K562 (cell line): ENCODE data around the gene CD34. TPM values are rescaled to one million over a fixed set of nuclear protein-coding genes. Genes with fewer than 3 reads are reported as not detected.

ENCODE experiments used
- ATAC-seq: fragments of 200-7000 bp; cut with Tn5 transposase; 3 replicates; pipeline ENCODE4 v1.9.1; 2020; ENCODE audit warnings: moderate library complexity
- BruUV-seq: library from RNA; stranded (reverse); fragments of 400-500 nt; replicated peaks from 2 replicates; lab custom pipeline; 2021; lab: Mats Ljungman, UMichigan
- CTCF ChIA-PET: fragments of 300-600 bp; formaldehyde crosslinking; extraction: SDS; loops from one replicate; lab custom pipeline; 2021; ENCODE audit warnings: low intra/inter-chr PET ratio; lab: Yijun Ruan, JAX
- POLR2A ChIA-PET: fragments of 300-600, 350-650 bp; sonication (Branson Sonifier 250); formaldehyde crosslinking; extraction: SDS; loops from one replicate; lab custom pipeline; 2021; ENCODE audit warnings: antibody characterized with exemption, inconsistent platforms; lab: Yijun Ruan, JAX
- DNase-seq, 4 experiments: peaks; one replicate each; pipeline versions ENCODE4 v3.0.0 to v3.0.0-alpha.2; 2011 to 2018; ENCODE audit warnings: low spot score in 3 of 4, mixed read lengths in 3 of 4; ENCODE audit errors: extremely low read depth in 1 of 4
- FAIRE-seq: peaks from 2 replicates; lab custom pipeline; 2011; peaks lifted over from hg19 to GRCh38; lab: Jason Lieb, UNC
- H2AFZ ChIP-seq: 2 replicates; pipeline ENCODE4 v1.6.0; 2011; ENCODE audit warnings: low read depth, low read length, control low read depth, inconsistent platforms
- H3K27ac ChIP-seq: fragments of 200-600 bp; 3 replicates; pipeline ENCODE4 v1.8.0; 2011; ENCODE audit warnings: low read depth, mild to moderate bottlenecking, control low read depth, inconsistent platforms, low read length, moderate library complexity, mixed read lengths; ENCODE audit errors: extremely low read depth
- H3K27me3 ChIP-seq, 2 experiments: fragments of 300-600 bp in 1 of 2; 2 replicates in 1 of 2; 3 replicates in 1 of 2; pipeline versions ENCODE4 v1.6.0 to v1.8.0; 2011; ENCODE audit warnings: inconsistent platforms in 2 of 2, low read length in 2 of 2, mild to moderate bottlenecking in 1 of 2, mixed read lengths in 1 of 2, moderate library complexity in 1 of 2; ENCODE audit not compliant: control insufficient read depth in 2 of 2, insufficient read depth in 2 of 2
- H3K36me3 ChIP-seq: fragments of 300-600 bp; 3 replicates; pipeline ENCODE4 v1.8.0; 2011; ENCODE audit warnings: mild to moderate bottlenecking, low read length, inconsistent platforms; ENCODE audit not compliant: control insufficient read depth, insufficient read depth
- H3K4me1 ChIP-seq, 2 experiments: fragments of 200-600 bp in 1 of 2; replicated peaks in 1 of 2; 2 replicates in 1 of 2; 3 replicates in 1 of 2; pipeline versions ENCODE4 v1.5.1 to v1.8.0; 2011; ENCODE audit warnings: inconsistent platforms in 2 of 2, low read length in 2 of 2, mild to moderate bottlenecking in 1 of 2, mixed read lengths in 1 of 2, moderate library complexity in 1 of 2; ENCODE audit not compliant: control insufficient read depth in 2 of 2, insufficient read depth in 2 of 2
- H3K4me2 ChIP-seq: 2 replicates; pipeline ENCODE4 v1.6.1; 2011; ENCODE audit warnings: low read length, control low read depth, inconsistent platforms, mixed read lengths; ENCODE audit not compliant: insufficient read depth
- H3K4me3 ChIP-seq: fragments of 200-600 bp; sonication (generic), shearing (Covaris generic); 2 replicates; pipeline ENCODE4 v1.5.1; 2016; ENCODE audit warnings: control low read depth, inconsistent platforms
- H3K79me2 ChIP-seq: fragments of 200-600 bp; 3 replicates; pipeline ENCODE4 v1.8.0; 2011; ENCODE audit warnings: low read length, inconsistent platforms; ENCODE audit not compliant: control insufficient read depth, insufficient read depth
- H3K9ac ChIP-seq, 2 experiments: 2 replicates each; pipeline versions ENCODE4 v1.6.0 to v1.6.1; 2011; ENCODE audit warnings: low read depth in 2 of 2, low read length in 2 of 2, control low read depth in 1 of 2, inconsistent platforms in 1 of 2, mild to moderate bottlenecking in 1 of 2, mixed read lengths in 1 of 2; ENCODE audit not compliant: insufficient read depth in 1 of 2
- H3K9me1 ChIP-seq: one replicate; pipeline ENCODE4 v1.6.0; 2011; ENCODE audit warnings: inconsistent platforms, mild to moderate bottlenecking, low read length, moderate library complexity; ENCODE audit not compliant: control insufficient read depth, insufficient read depth
- H3K9me3 ChIP-seq: replicated peaks from 2 replicates; pipeline ENCODE4 v1.5.1; 2011; ENCODE audit warnings: low read depth, low read length, inconsistent platforms; ENCODE audit not compliant: control insufficient read depth, insufficient read depth
- H4K20me1 ChIP-seq: replicated peaks from 2 replicates; pipeline ENCODE4 v1.6.1; 2011; ENCODE audit warnings: low read length, inconsistent platforms, mixed read lengths; ENCODE audit not compliant: control insufficient read depth, insufficient read depth
- NR2C2 ChIP-seq, 2 experiments: fragments of 200-800 bp in 1 of 2; sonication (Bioruptor generic) in 1 of 2; sonication (generic) in 1 of 2; formaldehyde crosslinking in 1 of 2; IDR thresholded peaks; 2 replicates each; pipeline versions ENCODE4 v1.6.1 to v1.8.0; 2016 to 2022; ENCODE audit warnings: mild to moderate bottlenecking in 1 of 2, missing compliant biosample characterization in 1 of 2, missing genetic modification characterization in 1 of 2, missing genetic modification reagents in 1 of 2
- POLR2AphosphoS5 ChIP-seq: IDR thresholded peaks from 2 replicates; pipeline ENCODE4 v1.6.1; 2011; ENCODE audit warnings: mild to moderate bottlenecking, low read depth, low read length, moderate library complexity; ENCODE audit not compliant: control insufficient read depth, insufficient read depth
- ZBTB9 ChIP-seq: fragments of 450-650 bp; formaldehyde crosslinking; IDR thresholded peaks from 2 replicates; pipeline ENCODE4 v1.4.0; 2020; ENCODE audit warnings: mild to moderate bottlenecking, moderate library complexity
- WGBS: fragments of 100-300 bp; shearing (Covaris generic); methylation state at CpG from one replicate; pipeline ENCODE4 v1.1.6; 2016; ENCODE audit warnings: low coverage, mixed read lengths; ENCODE audit not compliant: insufficient coverage; ENCODE audit errors: missing lambda C conversion rate; 5-methylcytosine and 5-hydroxymethylcytosine counted together
- in situ Hi-C: fragments of 300-500 bp; cut with MboI; formaldehyde crosslinking; loops from 4 replicates; pipeline ENCODE4 v1.15.0; 2018; ENCODE audit warnings: inconsistent platforms, mixed read lengths
- intact Hi-C: fragments of 100-400 bp; cut with micrococcal nuclease; formaldehyde crosslinking; loops from 2 replicates; pipeline ENCODE4 v1.14.2; 2022
- polyA plus RNA-seq, 8 experiments: library from polyadenylated mRNA; depleted of rRNA in 4 of 8; stranded (reverse) in 5 of 8; unstranded in 3 of 8; fragments of >200 nt; fragmentation: Nextera tagmentation in 2 of 8; fragmentation: Illumina TruSeq in 1 of 8; extraction: Ambion mirVana in 2 of 8; extraction: Trizol in 1 of 8; gene quantifications; 2 replicates each; pipeline versions ENCODE4 v1.2.1 to v1.2.3, GENCODE V29; 2011 to 2014; ENCODE audit warnings: inconsistent platforms in 1 of 8, missing spikeins in 1 of 8
- total RNA-seq, 7 experiments: library from RNA; depleted of rRNA in 6 of 7; stranded (reverse); fragments of >200 nt in 6 of 7; fragmentation: Illumina TruSeq in 2 of 7; extraction: Trizol in 2 of 7; gene quantifications; 2 replicates each; pipeline versions ENCODE4 v1.2.1 to v1.2.3, GENCODE V29; 2011 to 2021; ENCODE audit warnings: low replicate concordance in 1 of 7
- TF ChIP-seq, protein P1 (sequence below): sonication (generic); IDR thresholded peaks from 2 replicates; pipeline ENCODE4 v1.6.1; 2016
- TF ChIP-seq, protein P2 (sequence below), 2 experiments: IDR thresholded peaks in 1 of 2; conservative IDR thresholded peaks in 1 of 2; 2 replicates each; pipeline ENCODE4 v1.6.1; 2016; ENCODE audit warnings: low read depth in 2 of 2, mild to moderate bottlenecking in 1 of 2, missing compliant biosample characterization in 1 of 2, missing genetic modification characterization in 1 of 2, moderate library complexity in 1 of 2

Gene CD34
- total and polyA plus RNA-seq, 9 of the 15 experiments (the other 6 are each of a cell fraction or from before 2014, with no cell fraction given): not detected

DNA sequence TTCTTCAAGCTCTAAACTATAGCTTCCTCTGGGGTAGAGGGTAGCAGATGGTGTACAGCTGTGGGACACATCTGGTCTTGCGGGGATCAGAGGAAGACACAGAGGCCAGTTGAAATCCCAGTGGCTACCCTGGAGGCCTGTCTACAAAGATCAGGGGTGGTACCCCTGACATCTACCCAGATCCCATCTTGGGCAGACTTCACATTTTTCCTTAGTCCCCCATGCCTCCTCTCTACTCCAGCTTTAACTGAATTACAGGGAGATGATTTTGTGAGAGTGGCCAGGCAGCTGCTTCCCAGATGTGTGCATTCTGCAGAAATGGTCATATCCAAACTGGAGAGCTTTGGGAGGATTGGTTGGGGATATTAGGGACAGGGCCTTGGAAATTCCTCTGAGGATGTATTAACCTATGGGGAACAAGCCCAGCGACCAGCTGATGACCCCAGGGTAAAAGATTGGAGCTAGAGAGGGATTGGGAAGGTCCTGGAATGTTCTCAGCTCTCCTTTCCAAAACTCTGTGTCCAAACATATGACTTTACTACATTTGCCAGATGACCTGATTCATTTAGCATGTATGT is 9.6 kb upstream of the CD34 start:
- Histone ChIP-seq H3K9me3 (no peaks in the 10 kb centered on the region), H3K4me3 (no peak overlapping the region), H3K79me2 (no peaks in the 10 kb centered on the region), H3K27me3 (no peaks in the 10 kb centered on the region), H4K20me1 (no peaks in the 10 kb centered on the region), H3K4me2 (no peak overlapping the region), H2AFZ (no peak overlapping the region), H3K36me3 (no peaks in the 10 kb centered on the region), H3K9me1 (no peaks in the 10 kb centered on the region), H3K4me1 (peaks cover 6 to 26% of the 10 kb centered on the region in 2 experiments; a peak in 4 of 5 replicates), H3K27ac (no peak overlapping the region), H3K9ac (no peak overlapping the region)
- ATAC-seq (no peak), FAIRE-seq (no peak), DNase-seq (no peak)
- in situ Hi-C loops: no loop called here
- intact Hi-C loops: no loop called here
- ChIA-PET CTCF (no interaction called here), POLR2A (interaction anchor here (0.6 to 3.2 kb wide), 7 partner anchors 11 to 50 kb away, joined by 3 to 10 read pairs (median 4); no protein-coding TSS in a partner anchor)
- 26% methylated on average over 2 of the region's 2 CpGs for WGBS
- TF ChIP-seq ZBTB9 (CRISPR knock-in tag) (no peak), NR2C2 (CRISPR knock-in tag; IDR thresholded peaks at IDR 0.05) (no peak), NR2C2 (tag; IDR thresholded peaks at IDR 0.05) (no peak), POLR2AphosphoS5 (no peak)
- TF ChIP-seq, protein P1, sequence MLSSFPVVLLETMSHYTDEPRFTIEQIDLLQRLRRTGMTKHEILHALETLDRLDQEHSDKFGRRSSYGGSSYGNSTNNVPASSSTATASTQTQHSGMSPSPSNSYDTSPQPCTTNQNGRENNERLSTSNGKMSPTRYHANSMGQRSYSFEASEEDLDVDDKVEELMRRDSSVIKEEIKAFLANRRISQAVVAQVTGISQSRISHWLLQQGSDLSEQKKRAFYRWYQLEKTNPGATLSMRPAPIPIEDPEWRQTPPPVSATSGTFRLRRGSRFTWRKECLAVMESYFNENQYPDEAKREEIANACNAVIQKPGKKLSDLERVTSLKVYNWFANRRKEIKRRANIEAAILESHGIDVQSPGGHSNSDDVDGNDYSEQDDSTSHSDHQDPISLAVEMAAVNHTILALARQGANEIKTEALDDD: no peak
- TF ChIP-seq, protein P2, sequence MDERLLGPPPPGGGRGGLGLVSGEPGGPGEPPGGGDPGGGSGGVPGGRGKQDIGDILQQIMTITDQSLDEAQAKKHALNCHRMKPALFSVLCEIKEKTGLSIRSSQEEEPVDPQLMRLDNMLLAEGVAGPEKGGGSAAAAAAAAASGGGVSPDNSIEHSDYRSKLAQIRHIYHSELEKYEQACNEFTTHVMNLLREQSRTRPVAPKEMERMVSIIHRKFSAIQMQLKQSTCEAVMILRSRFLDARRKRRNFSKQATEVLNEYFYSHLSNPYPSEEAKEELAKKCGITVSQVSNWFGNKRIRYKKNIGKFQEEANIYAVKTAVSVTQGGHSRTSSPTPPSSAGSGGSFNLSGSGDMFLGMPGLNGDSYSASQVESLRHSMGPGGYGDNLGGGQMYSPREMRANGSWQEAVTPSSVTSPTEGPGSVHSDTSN (CRISPR knock-in tag; IDR thresholded peaks at IDR 0.05; ENCODE audit: low read depth): no peak
- TF ChIP-seq, protein P2 (tag; conservative IDR thresholded peaks at IDR 0.05; ENCODE audit: low read depth): no peak
- BruUV-seq: no TSS peak
